Frontal cortex (tissue), 4 donors: ENCODE results near the gene PRKN. TPM values are rescaled to one million over a fixed set of nuclear protein-coding genes. Genes with fewer than 3 reads are reported as not detected.

Experiments used
- DNase-seq, 2 donors: peaks; one replicate each; pipeline ENCODE4 v3.0.0; 2012; ENCODE audit warnings: low spot score in 2 of 2
- FAIRE-seq: peaks from 2 replicates; lab custom pipeline; 2012; peaks lifted over from hg19 to GRCh38; lab: Jason Lieb, UNC
- total RNA-seq: library from RNA; depleted of rRNA; stranded (reverse); fragments of >200 nt; gene quantifications from one replicate; pipeline ENCODE4 v1.2.3, GENCODE V29; 2014
- donor health status: control.
- donor health status: control.
- donor health status: control.

PRKN gene
- total RNA-seq, 1 donor from 2014 or later = 6.1 TPM

DNA sequence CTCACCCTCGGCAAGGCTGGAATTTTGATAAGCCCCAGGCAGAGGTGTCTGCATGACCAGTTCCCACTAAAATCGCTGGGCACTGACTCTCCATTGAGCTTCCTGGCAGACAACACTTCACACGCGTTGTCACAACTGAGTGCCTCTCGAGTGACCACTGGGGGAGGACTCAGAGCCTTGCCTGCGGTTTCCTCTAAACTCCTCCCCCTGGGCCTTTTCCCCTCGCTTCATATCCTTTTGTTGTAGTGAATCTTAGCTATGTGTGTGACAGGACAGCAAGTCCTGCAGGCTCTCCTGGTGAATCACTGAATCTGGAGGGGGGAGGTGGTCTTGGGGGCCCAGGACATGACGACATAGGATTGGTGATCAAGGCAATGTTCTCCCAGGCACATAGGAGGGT is 670.8 kb downstream of the PRKN start:
- DNase-seq = no peak
- no peak for FAIRE-seq

DNA sequence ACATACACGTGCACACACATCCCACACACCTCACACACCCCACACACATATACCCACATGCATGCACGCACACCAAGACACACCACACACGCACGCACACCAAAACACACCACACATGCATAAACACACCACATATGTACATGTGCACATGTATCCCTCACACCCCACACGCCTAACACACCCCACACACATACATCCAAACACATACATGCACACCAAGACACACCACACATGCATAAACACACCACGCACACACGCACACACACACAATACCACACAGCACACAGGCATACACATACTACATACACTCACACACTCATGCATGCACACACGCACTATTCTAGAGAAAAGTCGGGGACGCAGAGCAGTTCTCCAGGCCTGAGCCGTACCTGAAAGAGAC is 671.5 kb downstream of the PRKN start:
- DNase-seq (no peak), FAIRE-seq (no peak)

DNA sequence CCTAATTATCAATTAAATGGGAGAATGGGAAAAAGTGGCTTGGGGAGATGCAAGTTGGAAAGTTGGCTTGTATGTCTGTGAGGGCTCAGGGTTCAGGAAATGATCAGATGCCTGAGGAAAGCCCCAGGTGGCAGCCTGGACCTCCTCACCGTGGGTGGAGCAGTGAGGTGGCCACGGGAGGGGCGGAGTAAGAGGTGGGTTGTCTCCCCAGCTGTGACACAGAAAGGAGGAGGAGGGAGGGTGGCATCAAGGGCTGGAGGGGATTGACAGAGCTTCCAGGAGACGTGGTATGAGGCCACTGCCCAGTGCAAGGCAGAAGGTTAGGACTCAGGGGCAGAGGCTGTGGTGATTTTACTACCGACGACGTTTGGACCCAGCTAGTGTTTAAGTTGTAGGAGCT is 672.2 kb downstream of the PRKN start:
- DNase-seq (no peak), FAIRE-seq (no peak)

DNA sequence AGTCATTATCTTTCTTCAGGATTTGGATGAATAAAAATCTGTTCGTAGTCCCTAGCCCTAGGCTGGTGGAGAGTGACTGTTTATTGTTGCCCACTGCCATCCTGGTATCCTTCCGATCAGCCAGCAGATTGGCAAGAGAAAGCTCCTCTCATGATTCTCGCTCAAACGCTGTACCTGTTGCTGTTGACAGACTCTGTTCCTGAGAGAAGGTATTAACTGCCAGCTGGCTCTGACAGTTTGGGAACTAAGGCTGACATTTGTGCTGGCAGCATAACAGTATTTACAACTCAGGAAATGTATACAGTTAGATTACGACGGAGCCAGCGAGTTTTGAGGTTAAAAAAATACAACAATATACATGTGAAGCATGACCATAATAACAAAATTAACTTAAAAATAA is 674.5 kb downstream of the PRKN start:
- FAIRE-seq = no peak
- no peak for DNase-seq

DNA sequence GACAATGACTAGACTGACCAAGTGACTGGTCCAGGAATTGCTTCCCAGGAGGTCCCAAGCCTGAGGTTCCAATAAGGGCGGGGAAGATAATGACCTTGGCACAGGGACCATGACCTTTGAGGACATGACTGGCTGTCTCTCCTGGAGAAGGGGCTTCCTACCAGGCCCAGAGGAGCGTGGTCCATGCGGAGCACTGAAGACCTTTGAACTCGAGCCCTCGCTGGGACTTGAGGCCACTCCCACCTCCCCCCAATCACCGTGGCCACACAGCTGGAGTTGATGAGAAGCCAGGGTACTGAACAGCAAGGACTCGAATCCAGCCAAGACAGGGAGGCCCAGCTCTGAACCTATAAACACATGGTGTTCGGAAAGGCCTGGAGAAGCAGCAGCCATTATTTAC is 677.0 kb downstream of the PRKN start:
- FAIRE-seq = no peak
- DNase-seq = no peak

DNA sequence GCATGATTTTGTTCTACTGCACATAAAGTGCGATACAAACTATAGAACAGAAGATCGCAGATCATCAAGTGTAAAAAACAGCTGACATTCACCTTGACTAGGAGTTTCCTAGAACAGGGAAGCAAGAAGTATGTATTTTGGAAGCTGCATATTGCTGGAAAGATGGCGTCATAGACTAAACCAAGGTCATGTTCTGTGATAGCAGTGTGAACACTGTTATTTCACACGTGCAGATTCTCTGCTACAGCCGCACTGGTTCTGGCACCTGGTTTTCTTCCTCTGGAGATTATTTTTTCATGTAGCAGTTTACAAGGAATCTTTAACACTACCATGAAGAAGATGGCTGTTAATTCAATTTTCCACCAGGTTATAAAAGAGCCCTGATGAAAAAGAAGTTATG is 681.2 kb downstream of the PRKN start:
- FAIRE-seq = no peak
- no peak for DNase-seq

DNA sequence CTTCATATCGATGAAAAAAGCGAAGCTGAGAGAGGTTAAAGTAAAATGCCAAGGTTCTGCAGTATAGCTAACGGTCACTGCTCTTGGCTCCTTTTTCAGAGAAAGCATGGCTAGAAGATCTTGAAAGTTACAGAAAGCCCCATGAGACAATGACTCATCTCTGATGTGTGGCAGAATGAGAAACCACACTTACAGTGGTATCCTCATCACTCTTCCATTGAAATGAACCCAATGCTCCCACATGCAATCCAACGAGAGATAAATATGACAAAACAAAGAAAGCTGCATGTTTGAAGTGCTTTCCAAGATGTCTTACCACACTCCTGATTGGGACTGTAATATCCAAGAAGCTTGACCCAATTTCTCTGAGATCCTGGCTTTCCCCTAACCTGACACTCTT is 694.9 kb downstream of the PRKN start:
- no peak for DNase-seq
- no peak for FAIRE-seq

DNA sequence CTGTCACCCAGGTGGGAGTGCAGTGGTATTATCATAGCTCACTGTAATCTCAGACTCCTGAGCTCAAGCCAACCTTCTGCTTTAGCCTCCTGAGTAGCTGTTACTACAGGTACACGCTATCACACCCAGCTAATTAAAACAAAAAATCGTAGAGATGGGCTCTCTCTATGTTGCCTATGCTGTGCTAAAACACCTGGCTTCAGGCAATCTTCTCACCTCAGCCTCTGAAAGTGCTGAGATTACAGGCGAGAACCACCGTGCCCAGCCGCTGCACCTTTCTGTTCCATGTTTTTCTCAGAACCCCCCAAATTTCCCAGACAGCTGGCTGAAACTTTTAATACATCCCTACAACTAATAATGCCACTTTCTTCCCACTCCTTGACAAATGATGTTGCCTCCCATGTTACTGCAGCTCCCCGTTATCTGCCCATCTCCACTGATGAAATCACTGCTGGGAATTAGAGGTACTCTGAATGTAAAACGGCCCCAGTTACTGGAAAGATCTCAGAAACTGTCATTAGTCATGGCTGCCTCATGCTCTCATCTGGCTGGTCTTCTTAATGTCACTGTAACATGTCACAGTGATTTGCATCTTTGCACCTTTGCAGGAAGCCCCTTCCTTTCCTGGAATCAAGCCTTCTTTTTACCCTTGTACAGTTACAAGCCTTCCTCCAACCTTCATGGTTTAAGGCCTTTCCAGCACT is 697.5 kb downstream of the PRKN start:
- DNase-seq (no peak), FAIRE-seq (no peak)

DNA sequence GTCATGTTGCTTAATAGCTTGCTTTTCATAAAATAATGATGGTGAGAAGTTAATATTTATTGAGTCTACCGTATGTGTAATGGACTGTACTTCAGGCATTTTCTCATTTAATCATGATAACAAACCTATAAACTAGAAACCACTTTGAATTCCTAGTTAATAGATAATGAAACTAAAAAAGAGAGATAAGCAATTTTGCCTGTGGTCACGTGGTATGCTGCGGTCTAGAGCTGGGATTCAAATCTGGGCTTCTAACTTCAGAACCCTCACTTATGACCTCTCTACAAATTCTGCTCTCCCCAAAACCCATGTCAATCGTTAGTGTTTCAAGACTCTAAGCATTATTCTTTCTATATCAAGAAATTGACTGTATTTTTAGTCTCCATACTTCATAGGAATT is 700.7 kb downstream of the PRKN start:
- FAIRE-seq (no peak), DNase-seq (no peak)

DNA sequence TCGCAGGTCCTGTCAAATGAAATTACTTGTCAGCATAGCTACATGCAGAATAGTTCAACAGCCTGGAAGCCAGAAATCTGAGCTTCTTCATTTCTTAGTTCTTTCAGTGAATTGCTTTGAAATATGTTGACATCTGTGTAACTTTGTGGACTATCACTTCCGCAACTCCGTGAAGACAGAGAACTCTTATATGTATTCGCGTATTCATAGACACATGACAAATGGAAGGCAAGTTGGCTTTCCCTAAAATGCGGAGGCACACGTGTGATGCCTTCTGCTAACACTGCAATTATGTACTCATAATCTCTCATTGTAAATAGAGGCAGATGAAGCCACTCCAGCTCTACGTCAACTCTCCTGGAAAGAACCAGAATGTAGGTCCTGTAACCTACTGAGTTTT is 701.5 kb downstream of the PRKN start:
- no peak for FAIRE-seq
- DNase-seq = no peak

DNA sequence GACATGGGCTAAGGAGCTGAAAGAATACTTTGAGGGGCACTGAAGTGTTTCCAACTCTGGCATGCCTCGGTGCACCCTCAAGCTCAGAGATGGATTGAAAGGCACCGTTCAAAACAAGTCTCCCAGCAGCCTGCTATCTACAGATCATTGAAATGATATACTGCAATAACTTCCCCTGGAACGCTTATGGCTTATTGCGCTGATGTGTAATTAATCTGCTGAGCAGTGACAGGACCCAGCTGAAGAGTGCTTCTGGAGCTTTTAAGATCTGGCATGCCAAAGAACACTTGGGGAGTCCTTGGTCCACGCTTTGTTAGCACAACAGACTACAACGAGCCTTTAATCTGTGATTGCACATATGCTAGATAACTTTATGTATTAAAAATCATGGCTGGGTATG is 708.2 kb downstream of the PRKN start:
- FAIRE-seq (no peak), DNase-seq (no peak)

DNA sequence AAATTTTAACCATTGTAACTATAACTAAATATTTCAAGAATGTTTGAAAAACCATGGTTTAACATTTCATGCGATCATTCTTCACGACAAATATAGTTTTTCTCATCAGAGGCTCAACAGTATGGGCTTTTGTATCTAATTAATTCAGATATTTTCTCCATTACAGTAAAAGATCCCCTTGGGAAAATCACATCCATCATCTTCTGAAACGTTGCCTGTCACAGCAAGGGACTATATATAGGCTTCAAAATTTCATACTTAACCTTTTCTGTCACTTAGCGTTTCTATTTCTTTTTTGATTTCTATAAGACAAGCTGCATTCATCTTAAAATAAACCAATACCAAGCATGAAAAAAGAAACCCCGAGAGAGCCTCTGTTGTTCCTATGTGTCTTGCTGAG is 710.0 kb downstream of the PRKN start:
- DNase-seq = no peak
- FAIRE-seq = no peak

DNA sequence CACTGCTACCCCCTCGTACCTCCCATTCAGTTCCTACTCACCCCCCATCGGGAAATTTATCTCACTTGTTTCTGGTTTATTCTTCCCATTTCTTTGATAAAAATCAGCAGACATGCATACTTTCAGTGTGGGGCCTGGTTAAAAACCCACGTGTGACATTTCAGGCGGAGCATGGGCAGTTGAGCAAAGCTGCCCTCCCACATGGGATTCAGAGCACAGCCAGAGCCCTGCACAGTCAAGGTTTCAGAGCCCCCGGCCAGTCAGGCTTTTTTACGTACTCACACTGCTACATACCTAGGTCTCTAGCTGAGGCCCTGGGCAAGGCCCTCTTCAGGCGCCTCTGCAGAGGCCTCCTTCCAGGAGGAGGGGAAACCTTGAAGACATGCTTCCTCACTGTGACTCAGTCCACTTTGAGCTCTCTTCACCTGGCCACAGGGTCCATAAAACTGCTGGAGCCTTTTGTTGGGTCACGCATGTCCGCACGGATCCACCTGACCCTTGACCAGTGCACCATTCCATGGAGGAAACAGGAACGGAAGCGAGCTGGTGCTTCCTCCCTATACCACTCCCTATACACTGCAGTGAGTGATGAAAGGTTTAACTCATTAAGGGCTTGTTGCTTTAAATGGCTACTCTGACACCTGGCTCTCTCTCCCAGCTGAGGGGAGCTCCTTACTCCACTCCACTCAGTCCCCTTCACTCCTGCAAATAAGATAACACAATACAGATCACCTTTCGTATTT is 713.3 kb downstream of the PRKN start:
- DNase-seq = no peak
- no peak for FAIRE-seq

DNA sequence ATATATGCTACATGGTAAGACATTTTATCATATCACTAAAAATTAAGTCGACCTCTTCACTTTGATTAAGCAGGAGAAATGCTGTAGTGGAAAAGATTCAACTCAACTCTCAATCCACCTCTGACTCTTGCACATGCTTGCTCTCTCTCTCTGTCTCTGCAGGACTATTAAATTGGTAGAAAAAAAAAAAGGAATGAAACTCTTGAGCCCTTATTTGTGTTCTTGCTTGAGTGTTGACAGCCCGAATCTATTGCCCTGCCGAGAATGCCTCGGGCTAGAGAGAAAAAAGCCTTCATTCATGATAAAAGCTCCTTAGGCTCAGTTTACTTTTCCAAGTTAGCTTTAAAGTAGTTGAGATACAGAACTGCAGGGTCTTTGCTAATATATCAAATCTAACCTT is 722.2 kb downstream of the PRKN start:
- no peak for DNase-seq
- no peak for FAIRE-seq

DNA sequence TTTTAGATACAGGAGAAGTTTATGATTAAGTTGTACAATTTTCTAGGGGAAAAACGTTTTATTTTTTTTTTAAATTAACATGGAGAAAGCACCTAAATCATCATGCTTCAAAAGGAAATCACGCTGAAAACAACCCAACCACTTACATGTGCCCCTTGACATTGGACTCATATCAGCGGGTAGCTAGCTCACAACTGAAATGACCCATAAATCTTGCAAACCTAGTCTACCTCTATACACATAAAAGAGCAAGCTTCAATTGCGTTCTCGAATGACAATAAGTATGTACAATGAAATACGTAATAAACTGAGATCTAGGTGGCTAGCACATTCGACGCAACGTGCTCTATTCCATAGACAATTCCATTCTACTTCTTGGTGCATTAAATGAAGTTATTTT is 730.8 kb downstream of the PRKN start:
- FAIRE-seq (no peak), DNase-seq (no peak)

DNA sequence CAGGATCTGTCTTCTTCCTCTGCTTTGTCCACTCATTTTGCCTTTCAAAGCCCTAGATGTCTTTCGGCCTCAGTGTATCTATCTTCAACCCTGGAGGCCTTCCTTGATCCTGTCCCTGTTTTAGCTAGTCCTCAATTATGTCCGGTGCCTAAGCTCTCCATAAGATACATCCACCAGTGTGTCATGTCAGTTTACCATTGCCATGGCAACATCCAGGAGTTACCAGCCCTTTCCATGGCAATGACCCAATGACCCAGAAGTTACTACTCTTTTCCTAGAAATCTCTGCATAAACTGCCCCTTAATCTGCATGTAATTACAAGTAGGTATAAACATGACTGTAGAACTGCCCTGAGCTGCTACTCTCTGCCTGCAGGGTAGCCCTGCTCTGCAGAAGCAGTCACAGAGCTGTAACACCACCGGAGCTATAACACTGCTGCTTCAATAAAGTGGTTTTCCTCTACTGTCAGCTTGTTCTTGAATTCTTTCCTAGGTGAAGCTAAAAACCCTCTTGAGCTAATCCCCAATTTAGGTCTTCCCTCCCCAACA is 741.6 kb downstream of the PRKN start:
- DNase-seq (no peak), FAIRE-seq (no peak)

DNA sequence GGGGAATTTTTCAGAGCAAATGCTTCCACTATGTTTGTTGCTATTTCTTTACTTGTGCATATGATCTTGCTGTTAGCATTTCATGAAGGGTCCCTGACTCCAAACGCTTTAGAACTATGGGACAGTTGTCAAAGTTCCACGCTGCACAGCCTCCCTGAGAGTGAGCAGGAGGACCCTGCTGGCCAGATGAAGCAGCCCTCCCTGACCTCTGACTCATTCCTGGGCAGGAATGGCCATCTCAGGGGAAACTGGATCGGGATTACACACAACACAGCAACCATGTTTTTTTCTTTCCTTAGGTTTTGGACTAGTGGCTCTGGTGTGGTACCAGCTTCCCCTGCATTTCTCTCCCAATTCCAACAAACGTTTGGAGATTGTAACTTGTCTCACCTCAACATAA is 742.9 kb downstream of the PRKN start:
- FAIRE-seq (no peak), DNase-seq (no peak)

DNA sequence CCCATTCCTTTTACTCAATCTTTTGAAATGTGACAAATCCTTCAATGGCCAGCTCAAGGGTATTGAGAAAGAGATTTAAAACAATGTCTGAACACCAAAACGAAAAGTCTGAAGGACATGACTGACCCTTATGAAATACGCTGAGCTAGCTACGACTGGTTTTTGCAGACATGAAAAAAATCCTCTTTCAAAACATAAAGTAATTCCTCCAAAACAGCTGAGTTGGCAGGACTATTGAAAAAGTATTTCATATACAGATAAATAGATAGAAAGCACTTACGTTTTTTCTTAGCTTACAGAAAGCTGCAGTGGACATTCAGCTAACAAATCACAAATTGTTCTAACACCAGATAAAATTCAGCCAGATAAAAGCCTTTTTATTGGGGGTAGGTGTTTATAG is 751.0 kb downstream of the PRKN start:
- no peak for FAIRE-seq

DNA sequence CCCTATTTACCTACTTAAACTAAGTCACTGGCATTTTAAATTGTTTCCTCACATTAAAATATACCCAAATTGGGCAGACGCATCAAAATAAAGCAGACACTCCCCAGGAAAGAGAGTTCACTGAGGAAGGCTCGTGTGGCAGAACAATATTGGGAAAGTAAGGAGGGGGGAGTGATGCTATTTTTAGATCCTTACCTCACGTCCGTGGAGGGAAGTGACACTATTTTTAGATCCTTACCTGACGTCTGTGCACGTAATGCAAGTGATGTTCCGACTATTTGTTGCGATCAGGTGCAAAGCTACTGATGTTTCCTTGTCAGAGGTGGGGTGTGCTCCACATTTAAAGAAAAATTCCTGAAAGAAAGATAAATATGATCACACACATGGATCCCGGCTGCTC is 754.5 kb downstream of the PRKN start:
- FAIRE-seq (no peak), DNase-seq (no peak)

More for the DNA sequence above, 751.0 kb downstream of the PRKN start:
- no peak for DNase-seq

DNA sequence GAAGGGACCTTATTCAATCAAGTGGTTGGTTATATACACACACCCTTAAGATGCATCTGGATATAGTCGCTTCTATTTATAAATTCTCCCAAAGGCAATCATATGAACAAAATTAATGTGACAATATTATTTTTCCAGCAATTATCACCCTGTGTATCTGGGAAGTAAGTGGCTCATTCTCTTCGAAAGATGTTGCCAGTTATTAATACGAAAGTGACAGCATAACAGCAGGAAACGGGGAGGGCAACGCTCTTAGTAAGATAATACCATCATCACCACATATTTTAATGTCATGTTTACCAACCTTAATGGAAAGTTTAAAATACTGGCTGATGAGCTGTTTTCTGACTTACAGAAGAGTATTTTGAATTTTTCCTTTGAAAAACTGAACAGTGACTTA is 756.5 kb downstream of the PRKN start:
- DNase-seq (no peak), FAIRE-seq (no peak)

DNA sequence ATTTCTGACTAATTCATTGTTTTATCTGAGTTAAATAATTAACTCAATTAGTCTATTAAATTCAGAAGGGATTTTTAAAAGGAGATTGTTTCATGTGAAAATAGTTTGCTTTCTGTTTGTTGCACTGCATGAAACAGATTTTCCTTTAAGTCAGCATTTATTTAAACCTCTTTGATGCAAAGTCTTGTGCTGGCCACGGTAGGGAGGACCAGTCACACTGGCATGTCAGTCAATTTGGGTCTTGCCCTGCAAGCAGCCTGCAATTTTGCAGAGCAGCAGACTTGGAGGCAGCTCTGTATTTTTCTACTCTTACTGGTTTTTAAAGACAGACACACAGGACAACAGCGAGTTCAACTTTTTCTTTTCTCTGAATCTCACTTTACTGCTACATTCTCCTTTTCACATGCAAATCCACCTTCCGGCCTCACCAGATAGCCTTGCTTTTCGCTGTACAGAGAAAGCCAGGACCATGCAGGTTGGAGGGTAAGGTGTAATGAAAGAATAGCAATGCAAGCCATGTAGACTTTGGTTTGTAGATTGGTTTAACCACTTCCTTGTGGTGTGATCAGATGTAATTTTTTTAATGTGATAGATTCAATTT is 763.8 kb downstream of the PRKN start:
- DNase-seq (no peak), FAIRE-seq (no peak)
